Fibroblast of skin of right biceps (primary cell): ENCODE data around the gene ACAD9.
"Not testable (repeated sequence)": the region's sequence is repeated elsewhere in the genome, so short reads cannot be mapped to it uniquely, and the experiment has no call there.

Experiments used
- DNase-seq: peaks from one replicate; pipeline ENCODE4 v3.0.0-alpha.2; 2013

ACAD9 gene

GRCh38 chr3:128879125-128879969 lies at the start of gene ACAD9:
ACAD9 (plus strand) TSS chr3:128879620; CDS start chr3:128879692, 72 bp downstream.
- peak; percentile 98 for DNase-seq

GRCh38 chr3:128829925-128830625 lies 49.3 kb upstream of the ACAD9 start:
- not testable (repeated sequence) for DNase-seq

GRCh38 chr3:128830762-128831161 lies 48.7 kb upstream of the ACAD9 start:
- not testable (repeated sequence) for DNase-seq

- not testable (repeated sequence) for DNase-seq
Measured at GRCh38 chr3:128832979-128833378, 46.4 kb upstream of the ACAD9 start.

- no peak for DNase-seq
Measured at GRCh38 chr3:128835096-128835495, 44.3 kb upstream of the ACAD9 start.

- DNase-seq, result no peak
Measured at GRCh38 chr3:128841926-128842920, 37.2 kb upstream of the ACAD9 start.

GRCh38 chr3:128844502-128844901 lies 34.9 kb upstream of the ACAD9 start:
- no peak for DNase-seq

- DNase-seq, result no peak
Measured at GRCh38 chr3:128845119-128845777, 34.2 kb upstream of the ACAD9 start.

- peak; percentile 68 for DNase-seq
Measured at GRCh38 chr3:128845778-128846485, 33.5 kb upstream of the ACAD9 start.

GRCh38 chr3:128846486-128846891 lies 32.9 kb upstream of the ACAD9 start:
- DNase-seq, result no peak

- DNase-seq, result no peak
Measured at GRCh38 chr3:128847666-128848370, 31.6 kb upstream of the ACAD9 start.

GRCh38 chr3:128848936-128849335 lies 30.5 kb upstream of the ACAD9 start:
- DNase-seq, result no peak

GRCh38 chr3:128849911-128850455 lies 29.4 kb upstream of the ACAD9 start:
- peak; percentile 15 for DNase-seq

GRCh38 chr3:128850544-128850943 lies 28.9 kb upstream of the ACAD9 start:
- DNase-seq, result no peak

GRCh38 chr3:128851601-128852000 lies 27.8 kb upstream of the ACAD9 start:
- no peak for DNase-seq

GRCh38 chr3:128853826-128854225 lies 25.6 kb upstream of the ACAD9 start:
- DNase-seq, result no peak

- no peak for DNase-seq
Measured at GRCh38 chr3:128854475-128854874, 24.9 kb upstream of the ACAD9 start.

GRCh38 chr3:128855569-128855968 lies 23.9 kb upstream of the ACAD9 start:
- DNase-seq, result no peak

- DNase-seq, result no peak
Measured at GRCh38 chr3:128858167-128858566, 21.3 kb upstream of the ACAD9 start.

GRCh38 chr3:128859630-128860029 lies 19.8 kb upstream of the ACAD9 start:
- no peak for DNase-seq

- no peak for DNase-seq
Measured at GRCh38 chr3:128861491-128861890, 17.9 kb upstream of the ACAD9 start.
